Breast epithelium (tissue), 4 donors: ENCODE data around the gene CAT. TPM values are rescaled to one million over a fixed set of nuclear protein-coding genes. Genes with fewer than 3 reads are reported as not detected.

Experiments
- DNase-seq, 2 donors: peaks; one replicate each; pipeline ENCODE4 v3.0.0-alpha.2; 2019; ENCODE audit warnings: low spot score in 2 of 2
- H3K27ac ChIP-seq, 2 donors: fragments of 200-600 bp; sonication (generic) in 1 of 2; one replicate each; pipeline ENCODE4 v1.5.1; 2016 to 2019; ENCODE audit warnings: mild to moderate bottlenecking in 1 of 2
- H3K27me3 ChIP-seq, 2 donors: fragments of 200-600 bp; sonication (generic) in 1 of 2; one replicate each; pipeline versions ENCODE4 v1.5.1 to v1.6.0; 2017 to 2019; ENCODE audit warnings: control low read depth in 1 of 2, mild to moderate bottlenecking in 1 of 2
- H3K36me3 ChIP-seq: fragments of 200-600 bp; one replicate; pipeline ENCODE4 v1.5.1; 2019
- H3K4me1 ChIP-seq, 2 donors: fragments of 200-600 bp; sonication (generic); one replicate each; pipeline ENCODE4 v1.5.1; 2016 to 2019; ENCODE audit warnings: control low read depth in 1 of 2
- H3K4me3 ChIP-seq, 3 donors: fragments of 200-600 bp; sonication (generic); 1 replicate in 2 of 3; 2 replicates in 1 of 3; pipeline ENCODE4 v1.5.1; 2016 to 2019; ENCODE audit warnings: mild to moderate bottlenecking in 3 of 3, moderate library complexity in 2 of 3
- H3K9me3 ChIP-seq, 2 donors: fragments of 200-600 bp; sonication (generic) in 1 of 2; one replicate each; pipeline ENCODE4 v1.5.1; 2016 to 2019; ENCODE audit warnings: control low read depth in 1 of 2
- CTCF ChIP-seq, 3 donors: fragments of 450-650 bp; IDR thresholded peaks; one replicate each; pipeline ENCODE4 v1.5.1; 2016 to 2017; ENCODE audit warnings: antibody characterized with exemption in 3 of 3, mild to moderate bottlenecking in 3 of 3, moderate library complexity in 3 of 3
- POLR2A ChIP-seq: fragments of 450-650 bp; IDR thresholded peaks from one replicate; pipeline ENCODE4 v1.6.1; 2016; ENCODE audit warnings: antibody characterized with exemption, mild to moderate bottlenecking, moderate library complexity
- POLR2AphosphoS5 ChIP-seq, 3 donors: sonication (generic); formaldehyde crosslinking; IDR thresholded peaks; one replicate each; pipeline ENCODE4 v1.6.1; 2017; ENCODE audit warnings: antibody characterized with exemption in 3 of 3
- intact Hi-C: fragments of 100-400 bp; cut with DNase I; formaldehyde crosslinking; loops from one replicate; pipeline ENCODE4 v1.15.1; 2023; ENCODE audit warnings: low total_unique reads
- total RNA-seq, 3 donors: library from RNA; depleted of rRNA; stranded (reverse); fragments of >200 nt; gene quantifications; one replicate each; pipeline ENCODE4 v1.1.0, GENCODE V29; 2016

CAT gene
- total RNA-seq, 3 donors from 2014 or later, result 177 to 469 (median 190) TPM

DNA sequence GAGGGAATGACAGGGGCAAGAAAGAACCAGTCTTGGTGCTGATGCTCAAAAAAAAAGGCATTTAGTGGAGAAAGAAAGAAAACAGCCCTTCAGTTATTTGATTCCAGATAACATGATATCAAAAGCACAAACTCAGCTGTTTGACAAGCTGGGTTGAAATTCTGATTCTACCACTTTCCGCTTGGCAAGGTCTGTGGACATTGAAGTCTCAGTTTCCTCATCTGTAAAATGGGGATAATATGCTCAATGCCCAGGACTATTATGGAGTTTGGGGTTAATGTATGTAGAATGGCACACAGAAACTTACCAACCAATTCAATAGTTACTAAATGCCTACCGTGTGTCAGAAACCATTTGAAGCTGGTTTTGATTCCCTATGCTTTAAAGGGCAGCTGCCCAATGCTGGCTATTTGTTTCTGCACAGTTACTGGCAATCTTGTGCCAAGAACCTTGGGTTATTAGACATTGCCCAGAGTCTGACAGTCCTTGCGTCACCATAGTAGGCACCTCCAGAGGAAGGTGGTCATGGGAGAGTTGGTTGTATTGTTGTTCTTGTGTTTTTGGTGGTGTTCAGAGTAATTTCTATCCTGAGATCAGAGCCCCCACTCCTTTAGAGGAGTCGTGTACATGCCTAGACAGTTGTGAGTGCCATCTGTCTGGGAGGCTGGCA, 55.3 kb downstream of the CAT start:
- intact Hi-C loops, result no loop called here
- Histone ChIP-seq H3K36me3 (no peaks in the 10 kb centered on the region), H3K9me3 (no peaks in the 10 kb centered on the region), H3K27ac (no peak overlapping the region), H3K4me1 (no peaks in the 10 kb centered on the region), H3K27me3 (no peaks in the 10 kb centered on the region), H3K4me3 (no peak overlapping the region)
- no peak for TF ChIP-seq CTCF (IDR thresholded peaks at IDR 0.05)
- no peak for DNase-seq

DNA sequence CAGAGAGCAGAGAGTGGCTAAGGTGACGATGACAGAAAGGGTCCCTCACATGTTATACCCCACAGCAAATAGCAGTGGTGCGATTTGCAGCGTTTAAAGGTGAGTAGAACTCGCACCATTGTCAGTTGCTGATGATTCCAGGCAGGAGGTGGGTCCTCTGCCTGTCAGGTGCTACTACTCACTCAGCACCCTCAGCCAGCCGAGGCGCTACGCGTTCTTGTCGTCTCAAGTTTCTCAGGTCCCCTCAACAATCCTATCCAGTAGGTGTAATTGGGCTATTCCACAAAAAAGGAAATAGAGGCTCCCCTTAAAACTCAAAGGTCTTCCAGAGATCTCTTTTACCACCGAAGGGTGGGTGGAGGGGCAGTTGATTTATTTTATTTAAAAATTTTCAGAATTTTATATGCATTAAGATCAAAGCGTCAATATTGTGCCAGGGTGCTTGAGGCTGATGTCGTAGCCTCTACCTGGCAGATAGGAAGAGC, 56.5 kb downstream of the CAT start:
- no peaks in the 10 kb centered on the region for H3K4me1 ChIP-seq
- TF ChIP-seq CTCF (IDR thresholded peaks at IDR 0.05) (no peak), POLR2AphosphoS5 (IDR thresholded peaks at IDR 0.05) (no peak), POLR2A (no peak)
- peak overlapping the region; percentile 50 to 55 for H3K27ac ChIP-seq
- H3K9me3 ChIP-seq, result no peaks in the 10 kb centered on the region
- intact Hi-C loops, result no loop called here
- H3K36me3 ChIP-seq, result no peaks in the 10 kb centered on the region
- DNase-seq, result no peak
- H3K4me3 ChIP-seq, result no peak overlapping the region
- H3K27me3 ChIP-seq, result no peaks in the 10 kb centered on the region

GRCh38 chr11:34495724-34496377, 57.1 kb downstream of the CAT start:
- intact Hi-C loops, result no loop called here
- no peak overlapping the region for H3K4me3 ChIP-seq
- H3K36me3 ChIP-seq, result no peaks in the 10 kb centered on the region
- no peak for DNase-seq
- peak overlapping the region; percentile 50 to 55 for H3K27ac ChIP-seq
- TF ChIP-seq CTCF (IDR thresholded peaks at IDR 0.05) (no peak), POLR2AphosphoS5 (IDR thresholded peaks at IDR 0.05) (no peak), POLR2A (no peak)
- no peaks in the 10 kb centered on the region for H3K9me3 ChIP-seq
- H3K27me3 ChIP-seq, result no peaks in the 10 kb centered on the region
- H3K4me1 ChIP-seq, result no peaks in the 10 kb centered on the region

DNA sequence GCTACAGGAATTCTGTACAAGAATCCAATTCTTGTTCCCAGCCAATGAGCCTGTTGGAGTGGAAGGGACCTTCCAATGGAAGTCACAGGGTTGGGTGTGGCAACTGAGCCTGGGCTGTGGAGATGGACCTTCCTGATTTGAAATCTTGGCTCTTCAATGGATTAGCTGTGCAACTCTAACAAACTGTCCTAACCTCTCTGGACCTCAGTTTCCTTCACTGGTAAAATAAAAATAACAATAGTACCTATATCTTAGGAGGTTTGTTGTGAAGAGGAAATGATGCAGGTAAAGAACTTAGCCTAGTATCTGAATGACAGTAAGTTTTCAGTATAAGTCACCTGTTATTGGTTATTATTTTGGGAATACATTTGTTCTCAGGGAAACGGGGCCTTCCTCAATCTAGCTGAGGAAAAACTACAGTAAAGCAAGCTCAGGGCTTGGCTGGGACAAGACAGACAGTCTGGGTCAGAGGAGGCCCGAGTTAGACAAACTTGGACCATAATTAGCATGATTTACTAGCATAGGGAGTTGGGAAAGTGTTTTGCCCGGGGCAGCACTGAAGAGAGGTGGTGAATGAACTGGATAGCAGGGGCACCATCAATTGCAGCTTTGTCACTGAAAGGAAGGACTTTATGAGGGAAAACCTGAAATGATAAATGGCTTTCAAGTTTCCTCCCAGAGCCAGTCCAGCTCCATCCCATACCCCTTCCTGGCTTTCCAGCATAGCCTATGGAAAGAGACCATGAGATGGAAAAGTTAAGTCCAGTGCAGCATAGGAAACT, 61.2 kb downstream of the CAT start:
- Histone ChIP-seq H3K4me1 (peaks cover 4 to 6% of the 10 kb centered on the region in 2 donors), H3K4me3 (no peak overlapping the region), H3K27me3 (no peaks in the 10 kb centered on the region), H3K9me3 (no peaks in the 10 kb centered on the region), H3K36me3 (no peaks in the 10 kb centered on the region), H3K27ac (peak overlapping the region in 1 of 2 donors; percentile 46)
- no peak for DNase-seq
- TF ChIP-seq POLR2AphosphoS5 (IDR thresholded peaks at IDR 0.05), result no peak
- TF ChIP-seq POLR2A, result no peak
- TF ChIP-seq CTCF (IDR thresholded peaks at IDR 0.05), result no peak
- intact Hi-C loops, result no loop called here

DNA sequence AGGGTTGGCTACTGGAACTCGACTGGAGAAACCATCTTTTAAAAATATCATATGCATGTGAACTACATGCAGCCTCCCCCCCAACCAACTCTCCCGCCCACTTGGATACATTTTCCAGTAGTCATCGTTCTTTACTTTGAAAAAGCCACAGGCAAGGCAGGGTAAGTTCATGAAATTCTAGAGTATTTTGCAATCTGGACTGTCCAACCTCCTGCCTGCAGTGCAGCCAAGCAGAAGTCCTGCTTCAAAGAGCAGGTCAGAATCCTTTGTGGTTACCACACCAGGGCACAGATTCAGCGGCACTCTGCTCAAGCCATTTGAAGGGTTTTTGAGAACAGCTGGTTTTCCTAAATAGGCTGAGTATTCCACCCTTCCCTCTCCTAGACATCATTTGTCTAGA, 62.8 kb downstream of the CAT start:
- peak in 1 of 2 donors; percentile 47 for DNase-seq
- intact Hi-C loops, result no loop called here
- Histone ChIP-seq H3K4me1 (peaks cover 4 to 6% of the 10 kb centered on the region in 2 donors), H3K27ac (peak overlapping the region; percentile 64 to 66), H3K4me3 (no peak overlapping the region), H3K27me3 (no peaks in the 10 kb centered on the region), H3K36me3 (no peaks in the 10 kb centered on the region), H3K9me3 (no peaks in the 10 kb centered on the region)
- TF ChIP-seq POLR2A (no peak), CTCF (IDR thresholded peaks at IDR 0.05) (no peak), POLR2AphosphoS5 (IDR thresholded peaks at IDR 0.05) (no peak)
